Testis (tissue), 5 donors: ENCODE data around the gene ADAD2. TPM values are rescaled to one million over a fixed set of nuclear protein-coding genes. Genes with fewer than 3 reads are reported as not detected.

Source experiments
- DNase-seq: peaks from one replicate; pipeline ENCODE4 v3.0.0-alpha.2; 2019
- H3K27ac ChIP-seq, 2 donors: fragments of 200-600 bp; sonication (generic); one replicate each; pipeline ENCODE4 v1.5.1; 2019
- H3K27me3 ChIP-seq: fragments of 200-600 bp; sonication (generic); one replicate; pipeline ENCODE4 v1.5.1; 2019
- H3K36me3 ChIP-seq: fragments of 200-600 bp; sonication (generic); one replicate; pipeline ENCODE4 v1.5.1; 2017; ENCODE audit warnings: low read depth; ENCODE audit errors: missing control alignments
- H3K4me1 ChIP-seq: fragments of 200-600 bp; sonication (generic); one replicate; pipeline ENCODE4 v1.5.1; 2019
- H3K4me3 ChIP-seq, 2 donors: fragments of 200-600 bp; sonication (generic); one replicate each; pipeline ENCODE4 v1.5.1; 2017 to 2019
- H3K9me3 ChIP-seq: fragments of 200-600 bp; sonication (generic); one replicate; pipeline ENCODE4 v1.5.1; 2017
- POLR2A ChIP-seq: fragments of 450-650 bp; IDR thresholded peaks from one replicate; pipeline ENCODE4 v1.6.1; 2017; ENCODE audit warnings: antibody characterized with exemption, mild to moderate bottlenecking, moderate library complexity
- WGBS, 2 donors: methylation state at CpG; one replicate each; pipeline ENCODE4 v1.1.5; 2018; 5-methylcytosine and 5-hydroxymethylcytosine counted together
- intact Hi-C: fragments of 100-400 bp; cut with DNase I; formaldehyde crosslinking; loops from one replicate; pipeline ENCODE4 v1.15.1; 2023; ENCODE audit warnings: low total_unique reads
- long read RNA-seq, 2 donors: transcript quantifications; one replicate each; lab custom pipeline, GENCODE V29; 2026
- polyA plus RNA-seq: library from polyadenylated mRNA; stranded (reverse); fragments of 350-450 nt; fragmentation: Illumina TruSeq; extraction: RNeasy Lipid Tissue Mini Kit (QIAGEN cat#74804); gene quantifications from one replicate; pipeline ENCODE4 v1.2.3, GENCODE V29; 2014; ENCODE audit warnings: low read depth, low replicate concordance; ENCODE audit not compliant: insufficient read depth
- total RNA-seq, 2 donors: library from RNA; depleted of rRNA; stranded (reverse); fragments of >200 nt; gene quantifications; one replicate each; pipeline ENCODE4 v1.2.3, GENCODE V29; 2016
- TF ChIP-seq, protein P1 (sequence below), 3 experiments: fragments of 450-650 bp in 2 of 3; fragments of 200-600 bp in 1 of 3; sonication (generic) in 1 of 3; IDR thresholded peaks; one replicate each; pipeline ENCODE4 v1.5.1; 2016 to 2019; ENCODE audit warnings: antibody characterized with exemption in 3 of 3, mild to moderate bottlenecking in 2 of 3, moderate library complexity in 1 of 3

The ADAD2 gene
- total RNA-seq (100 to 1,000 TPM in 1 of 2 donors, 10 to 100 TPM in 1; 98.4 to 133 TPM), polyA plus RNA-seq (174 TPM)
- long read RNA-seq, donor 1, partial matches to known transcripts = 0 of 1 reads
- long read RNA-seq, donor 1, other reads (novel, unspliced or antisense) = 0 of 1 reads
- long read RNA-seq, donor 2, partial matches to known transcripts = 0 of 3 reads
- long read RNA-seq, donor 2, other reads (novel, unspliced or antisense) = 0 of 3 reads

DNA sequence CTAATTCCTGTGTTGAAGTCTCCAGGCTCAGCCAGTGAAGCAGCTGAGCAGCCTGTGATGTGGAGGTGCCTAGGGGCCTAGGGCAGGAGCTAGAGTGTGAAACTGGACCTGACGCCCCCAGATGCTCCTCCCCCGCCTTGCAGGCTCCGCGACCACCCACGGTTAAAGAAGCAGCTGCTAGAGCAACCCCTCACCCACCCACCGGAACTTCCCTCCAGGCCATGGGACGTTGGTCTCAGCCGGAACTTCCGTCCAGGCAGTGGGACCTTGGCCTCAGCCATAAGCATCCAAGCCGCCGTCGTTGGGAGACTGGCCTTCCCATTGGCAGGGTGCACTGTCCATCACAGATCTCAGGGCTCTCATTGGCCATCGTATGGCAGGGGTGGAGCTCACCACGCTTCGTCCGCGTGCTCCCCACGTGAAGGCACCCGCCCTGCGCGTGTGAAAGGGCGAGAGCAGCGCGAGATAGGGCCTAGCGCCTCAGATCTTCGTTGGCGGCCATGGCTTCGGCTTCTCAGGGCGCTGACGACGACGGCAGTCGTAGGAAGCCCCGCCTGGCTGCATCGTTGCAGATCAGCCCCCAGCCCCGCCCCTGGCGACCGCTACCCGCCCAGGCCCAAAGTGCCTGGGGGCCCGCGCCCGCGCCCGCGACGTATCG lies at the start of gene ADAD2:
TSS of gene ADAD2 (plus strand) at position 427 of the 658 bp plus-strand sequence. CDS start at position 501, 74 bp downstream.
- no peaks in the 10 kb centered on the region for H3K36me3 ChIP-seq
- H3K27me3 ChIP-seq = no peaks in the 10 kb centered on the region
- DNase-seq = peak; percentile 88
- H3K4me1 ChIP-seq = peaks cover 3% of the 10 kb centered on the region
- no peak for TF ChIP-seq POLR2A
- TF ChIP-seq, protein P1, sequence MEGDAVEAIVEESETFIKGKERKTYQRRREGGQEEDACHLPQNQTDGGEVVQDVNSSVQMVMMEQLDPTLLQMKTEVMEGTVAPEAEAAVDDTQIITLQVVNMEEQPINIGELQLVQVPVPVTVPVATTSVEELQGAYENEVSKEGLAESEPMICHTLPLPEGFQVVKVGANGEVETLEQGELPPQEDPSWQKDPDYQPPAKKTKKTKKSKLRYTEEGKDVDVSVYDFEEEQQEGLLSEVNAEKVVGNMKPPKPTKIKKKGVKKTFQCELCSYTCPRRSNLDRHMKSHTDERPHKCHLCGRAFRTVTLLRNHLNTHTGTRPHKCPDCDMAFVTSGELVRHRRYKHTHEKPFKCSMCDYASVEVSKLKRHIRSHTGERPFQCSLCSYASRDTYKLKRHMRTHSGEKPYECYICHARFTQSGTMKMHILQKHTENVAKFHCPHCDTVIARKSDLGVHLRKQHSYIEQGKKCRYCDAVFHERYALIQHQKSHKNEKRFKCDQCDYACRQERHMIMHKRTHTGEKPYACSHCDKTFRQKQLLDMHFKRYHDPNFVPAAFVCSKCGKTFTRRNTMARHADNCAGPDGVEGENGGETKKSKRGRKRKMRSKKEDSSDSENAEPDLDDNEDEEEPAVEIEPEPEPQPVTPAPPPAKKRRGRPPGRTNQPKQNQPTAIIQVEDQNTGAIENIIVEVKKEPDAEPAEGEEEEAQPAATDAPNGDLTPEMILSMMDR (IDR thresholded peaks at IDR 0.05) = no peak
- no peaks in the 10 kb centered on the region for H3K9me3 ChIP-seq
- WGBS, 2 donors = 73 to 77% methylated on average over 29 to 47 of the region's 47 CpGs
- no peak within 1 kb of the TSS for H3K27ac ChIP-seq
- H3K4me3 ChIP-seq = peak within 1 kb of the TSS; percentile 38 to 61
- intact Hi-C loops = no loop called here

DNA sequence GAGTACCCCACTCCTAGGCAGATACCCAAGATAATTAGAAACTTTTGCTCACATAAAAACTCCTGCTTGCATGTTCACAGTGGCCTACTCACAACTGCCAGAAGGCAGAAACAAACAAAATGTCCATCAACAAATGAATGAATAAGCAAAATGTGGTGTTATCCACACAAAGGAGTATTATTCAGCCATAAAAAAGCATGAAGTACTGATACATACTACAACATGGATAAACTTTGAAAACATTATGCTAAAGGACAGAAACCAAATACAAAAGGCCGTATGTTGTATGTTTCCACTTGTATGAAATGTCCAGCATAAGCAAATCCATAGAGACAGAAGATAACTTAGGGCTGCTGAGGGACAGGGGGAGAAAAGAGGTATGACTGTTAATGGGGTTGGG lies 47.9 kb upstream of the ADAD2 start:
- Histone ChIP-seq H3K27ac (no peak overlapping the region), H3K9me3 (no peaks in the 10 kb centered on the region), H3K36me3 (no peaks in the 10 kb centered on the region), H3K4me1 (peaks cover 15% of the 10 kb centered on the region), H3K4me3 (no peak overlapping the region), H3K27me3 (no peaks in the 10 kb centered on the region)
- 68 to 97% methylated on average over 1 of the region's 1 CpG for WGBS, 2 donors
- DNase-seq = no peak
- TF ChIP-seq, protein P1 (IDR thresholded peaks at IDR 0.05) = no peak
- TF ChIP-seq POLR2A = no peak
- intact Hi-C loops = no loop called here

DNA sequence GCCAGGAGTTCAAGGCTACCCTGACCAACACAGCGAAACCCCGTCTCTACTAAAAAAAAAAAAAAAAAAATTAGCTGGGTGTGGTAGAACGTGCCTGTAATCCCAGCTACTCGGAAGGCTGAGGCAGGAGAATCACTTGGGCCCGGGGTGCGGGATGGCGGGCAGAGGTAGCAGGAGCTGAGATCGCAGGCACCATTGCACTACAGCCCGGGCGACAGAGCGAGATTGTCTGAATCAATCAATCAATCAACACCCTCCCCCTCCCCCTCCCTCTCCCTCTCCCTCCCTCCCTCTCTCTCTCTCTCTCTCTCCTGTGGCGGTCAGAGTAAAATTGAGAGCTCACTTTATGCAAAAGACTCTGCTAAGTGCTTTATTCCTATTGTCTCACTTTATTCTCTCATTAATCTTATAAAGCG lies 47.2 kb upstream of the ADAD2 start:
- peak overlapping the region; percentile 93 to 98 for H3K4me3 ChIP-seq
- no peaks in the 10 kb centered on the region for H3K36me3 ChIP-seq
- no peak for DNase-seq
- no peaks in the 10 kb centered on the region for H3K9me3 ChIP-seq
- no peak overlapping the region for H3K27ac ChIP-seq
- H3K4me1 ChIP-seq = peaks cover 15% of the 10 kb centered on the region
- 14 to 20% methylated on average over 13 of the region's 13 CpGs for WGBS, 2 donors
- H3K27me3 ChIP-seq = no peaks in the 10 kb centered on the region
- TF ChIP-seq, protein P1 (IDR thresholded peaks at IDR 0.05) = no peak
- TF ChIP-seq POLR2A = no peak
- intact Hi-C loops = no loop called here

DNA sequence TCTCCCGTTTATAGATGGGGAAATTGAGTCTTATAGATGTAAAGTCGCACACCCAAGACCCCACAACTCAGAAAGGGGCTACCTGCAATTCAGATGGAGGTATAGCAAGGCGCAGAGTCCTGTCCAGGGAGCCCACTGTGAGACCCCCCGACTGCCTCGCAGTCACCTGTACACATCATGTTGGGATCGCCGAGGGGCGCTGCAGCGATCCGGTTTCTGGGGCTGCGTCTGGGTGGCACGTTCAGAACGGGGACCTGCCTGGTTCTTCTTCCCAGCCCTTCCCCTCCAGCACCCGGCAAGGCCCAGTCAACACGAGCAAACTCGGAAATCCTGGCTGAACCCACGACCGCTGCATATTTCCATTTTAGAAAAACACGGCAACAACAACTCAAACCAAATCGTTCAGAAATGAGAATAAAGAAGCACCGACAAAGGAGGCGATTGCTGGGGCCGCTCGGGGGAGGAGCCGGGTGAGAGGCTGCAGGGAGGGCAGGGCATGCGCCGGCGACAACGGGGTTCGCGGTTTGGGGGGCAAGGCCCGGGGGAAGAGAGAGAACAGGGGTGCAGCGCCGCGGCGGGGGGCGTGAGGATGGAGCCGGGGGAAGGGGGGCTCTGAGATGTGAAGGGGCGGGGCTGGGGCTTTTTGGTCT lies 46.6 kb upstream of the ADAD2 start:
- intact Hi-C loops = no loop called here
- DNase-seq = peak; percentile 46
- H3K27ac ChIP-seq = peak overlapping the region; percentile 82 to 90
- H3K9me3 ChIP-seq = no peaks in the 10 kb centered on the region
- peak overlapping the region; percentile 93 to 98 for H3K4me3 ChIP-seq
- TF ChIP-seq POLR2A = no peak
- TF ChIP-seq, protein P1 (IDR thresholded peaks at IDR 0.05) = no peak
- 0 to 2% methylated on average over 36 to 37 of the region's 39 CpGs for WGBS, 2 donors
- H3K4me1 ChIP-seq = peaks cover 12% of the 10 kb centered on the region
- no peaks in the 10 kb centered on the region for H3K36me3 ChIP-seq
- H3K27me3 ChIP-seq = no peaks in the 10 kb centered on the region
